GM12878 (cell line): Measurements from ENCODE around the gene EIF4H. TPM values are rescaled to one million over a fixed set of nuclear protein-coding genes. Genes with fewer than 3 reads are reported as not detected.
A peak's percentile ranks its signal among the peaks of the same experiment; 100 is the strongest.

Experiments
- BMI1 ChIP-seq: fragments of 450-650 bp; IDR thresholded peaks from 2 replicates; pipeline ENCODE4 v1.6.1; 2016; ENCODE audit warnings: mild to moderate bottlenecking, moderate library complexity, borderline replicate concordance
- CREM ChIP-seq: IDR thresholded peaks from 2 replicates; pipeline ENCODE4 v1.6.1; 2014; ENCODE audit warnings: antibody characterized with exemption, low read depth
- E2F4 ChIP-seq: IDR thresholded peaks from 2 replicates; pipeline ENCODE4 v1.6.1; 2012; ENCODE audit warnings: low read depth, low read length, improper control_type of control experiment
- E4F1 ChIP-seq: fragments of 450-650 bp; IDR thresholded peaks from 2 replicates; pipeline ENCODE4 v1.6.1; 2018; ENCODE audit warnings: borderline replicate concordance, mild to moderate bottlenecking; ENCODE audit not compliant: partially characterized antibody
- FOXK2 ChIP-seq: fragments of 450-650 bp; IDR thresholded peaks from 2 replicates; pipeline ENCODE4 v1.6.1; 2017; ENCODE audit warnings: mild to moderate bottlenecking, moderate library complexity
- HSF1 ChIP-seq: fragments of 150-350 bp; IDR thresholded peaks from 2 replicates; pipeline ENCODE4 v1.6.1; 2014; ENCODE audit warnings: mild to moderate bottlenecking, low read depth, low read length
- IRF3 ChIP-seq: fragments of 450-650 bp; IDR thresholded peaks from 2 replicates; pipeline ENCODE4 v1.6.1; 2014; ENCODE audit warnings: mild to moderate bottlenecking
- NFYB ChIP-seq: IDR thresholded peaks from 2 replicates; pipeline ENCODE4 v1.6.1; 2011; ENCODE audit warnings: low read depth, mild to moderate bottlenecking, low read length, improper control_type of control experiment, moderate library complexity; ENCODE audit not compliant: insufficient read depth
- PML ChIP-seq: IDR thresholded peaks from 2 replicates; pipeline ENCODE4 v1.6.1; 2012; ENCODE audit warnings: low read length, inconsistent platforms
- POU2F2 ChIP-seq: IDR thresholded peaks from 3 replicates; pipeline ENCODE4 v1.6.1; 2011; ENCODE audit warnings: low read depth, mild to moderate bottlenecking, low read length, borderline replicate concordance
- RFX5 ChIP-seq: IDR thresholded peaks from 2 replicates; pipeline ENCODE4 v1.6.1; 2011; ENCODE audit warnings: low read depth, low read length, improper control_type of control experiment
- SMAD5 ChIP-seq: IDR thresholded peaks from 2 replicates; pipeline ENCODE4 v1.6.1; 2016; ENCODE audit warnings: antibody characterized with exemption, low read depth
- SUZ12 ChIP-seq: fragments of 200-600 bp; sonication (generic); IDR thresholded peaks from one replicate; pipeline ENCODE4 v1.6.1; 2018; ENCODE audit warnings: antibody characterized with exemption, mild to moderate bottlenecking; ENCODE audit not compliant: unreplicated experiment
- TCF12 ChIP-seq: IDR thresholded peaks from 2 replicates; pipeline ENCODE4 v1.6.1; 2011; ENCODE audit warnings: low read depth, mild to moderate bottlenecking, low read length
- YY1 ChIP-seq: IDR thresholded peaks from 2 replicates; pipeline ENCODE4 v1.6.1; 2011; ENCODE audit warnings: low read depth, mild to moderate bottlenecking, low read length
- ZBTB40 ChIP-seq: fragments of 450-650 bp; IDR thresholded peaks from 2 replicates; pipeline ENCODE4 v1.6.1; 2016; ENCODE audit warnings: mild to moderate bottlenecking, moderate library complexity, borderline replicate concordance
- ZNF24 ChIP-seq: fragments of 450-650 bp; IDR thresholded peaks from 2 replicates; pipeline ENCODE4 v1.6.1; 2017; ENCODE audit warnings: antibody characterized with exemption, mild to moderate bottlenecking
- polyA plus RNA-seq, 11 experiments: library from polyadenylated mRNA; depleted of rRNA in 4 of 11; unstranded in 6 of 11; stranded (reverse) in 5 of 11; fragments of >200 nt; fragmentation: Nextera tagmentation in 4 of 11; fragmentation: Illumina TruSeq in 1 of 11; extraction: Ambion mirVana in 4 of 11; extraction: Trizol in 1 of 11; gene quantifications; 1 replicate in 1 of 11; 2 replicates in 10 of 11; pipeline versions ENCODE4 v1.2.1 to v1.2.3, GENCODE V29; 2011 to 2016; ENCODE audit warnings: inconsistent platforms in 2 of 11, missing spikeins in 2 of 11, low read depth in 1 of 11
- total RNA-seq, 4 experiments: library from RNA; depleted of rRNA in 3 of 4; stranded (reverse); fragments of >200 nt in 3 of 4; fragmentation: Illumina TruSeq in 1 of 4; extraction: Trizol in 1 of 4; gene quantifications; 2 replicates each; pipeline versions ENCODE4 v1.2.1 to v1.2.3, GENCODE V29; 2013 to 2021

Gene EIF4H
- total and polyA plus RNA-seq, 10 of the 15 experiments (the other 5 are each of a cell fraction or from before 2014, with no cell fraction given): 9.9 to 443 (median 258) TPM

- TF ChIP-seq ZBTB40 (peak; percentile 42; the same call in 1 of the 2 replicates), RFX5 (no peak), POU2F2 (peak; percentile 73; the same call in 2 of the 3 replicates), TCF12 (peak; percentile 92), PML (no peak), FOXK2 (no peak), E2F4 (no peak), CREM (peak; percentile 78), HSF1 (no peak), ZNF24 (no peak), BMI1 (peak; percentile 48; the same call in 1 of the 2 replicates), IRF3 (no peak), SUZ12 (no peak), E4F1 (no peak), YY1 (peak; percentile 66; the same call in 1 of the 2 replicates), SMAD5 (peak; percentile 57; the same call in 1 of the 2 replicates), NFYB (no peak)
Measured at GRCh38 chr7:74217455-74218342, 43.5 kb downstream of the EIF4H start (continued).
